WERI-Rb-1 (cell line): ENCODE data around the gene L2HGDH.
A peak's percentile ranks its signal among the peaks of the same experiment; 100 is the strongest.
"Not testable (repeated sequence)": the region's sequence is repeated elsewhere in the genome, so short reads cannot be mapped to it uniquely, and the experiment has no call there.

ENCODE experiments used
- DNase-seq: peaks from one replicate; pipeline ENCODE4 v3.0.0-alpha.2; 2020
- H3K27ac ChIP-seq: fragments of 250-450 bp; sonication (Bioruptor Pico); 2 replicates; pipeline ENCODE4 v1.5.1; 2020; ENCODE audit warnings: mild to moderate bottlenecking, moderate library complexity
- H3K27me3 ChIP-seq: fragments of 250-450 bp; sonication (Bioruptor Pico); 2 replicates; pipeline ENCODE4 v1.5.1; 2021; ENCODE audit warnings: mild to moderate bottlenecking, low read depth, moderate library complexity; ENCODE audit not compliant: insufficient read depth, severe bottlenecking
- H3K36me3 ChIP-seq: fragments of 250-450 bp; sonication (Bioruptor Pico); 2 replicates; pipeline ENCODE4 v1.5.1; 2020; ENCODE audit warnings: mild to moderate bottlenecking, moderate library complexity
- H3K4me3 ChIP-seq: 2 replicates; pipeline ENCODE4 v1.5.1; 2011; ENCODE audit warnings: low read depth, mild to moderate bottlenecking, control low read depth, low read length
- H3K9me3 ChIP-seq: fragments of 250-450 bp; sonication (Bioruptor Pico); 2 replicates; pipeline ENCODE4 v1.5.1; 2021; ENCODE audit warnings: mild to moderate bottlenecking, moderate library complexity; ENCODE audit not compliant: severe bottlenecking
- CTCF ChIP-seq: IDR thresholded peaks from 2 replicates; pipeline ENCODE4 v1.5.1; 2011; ENCODE audit warnings: low read depth, mild to moderate bottlenecking, control low read depth, inconsistent platforms, low read length

L2HGDH gene

GRCh38 chr14:50318031-50318626 is 6.1 kb upstream of the L2HGDH start:
- Histone ChIP-seq H3K9me3 (no peaks in the 10 kb centered on the region), H3K27me3 (no peaks in the 10 kb centered on the region), H3K4me3 (no peak overlapping the region), H3K27ac (no peak overlapping the region), H3K36me3 (no peaks in the 10 kb centered on the region)
- DNase-seq, result no peak
- peak; percentile 41 for TF ChIP-seq CTCF

- H3K36me3 ChIP-seq, H3K27me3 ChIP-seq, H3K4me3 ChIP-seq, H3K9me3 ChIP-seq, DNase-seq, H3K27ac ChIP-seq: not testable (repeated sequence)
These were observed 2.1 kb upstream of the L2HGDH start for GRCh38 chr14:50314098-50314497.

GRCh38 chr14:50312734-50313054 is 665 bp upstream of the L2HGDH start:
- H3K4me3 ChIP-seq, result peak overlapping the region; percentile 80
- H3K36me3 ChIP-seq, result peaks cover 7% of the 10 kb centered on the region; the same call in 1 of the 2 replicates
- no peak for DNase-seq
- H3K9me3 ChIP-seq, result no peaks in the 10 kb centered on the region
- no peak for TF ChIP-seq CTCF
- no peaks in the 10 kb centered on the region for H3K27me3 ChIP-seq
- peak overlapping the region; percentile 95 for H3K27ac ChIP-seq

DNA sequence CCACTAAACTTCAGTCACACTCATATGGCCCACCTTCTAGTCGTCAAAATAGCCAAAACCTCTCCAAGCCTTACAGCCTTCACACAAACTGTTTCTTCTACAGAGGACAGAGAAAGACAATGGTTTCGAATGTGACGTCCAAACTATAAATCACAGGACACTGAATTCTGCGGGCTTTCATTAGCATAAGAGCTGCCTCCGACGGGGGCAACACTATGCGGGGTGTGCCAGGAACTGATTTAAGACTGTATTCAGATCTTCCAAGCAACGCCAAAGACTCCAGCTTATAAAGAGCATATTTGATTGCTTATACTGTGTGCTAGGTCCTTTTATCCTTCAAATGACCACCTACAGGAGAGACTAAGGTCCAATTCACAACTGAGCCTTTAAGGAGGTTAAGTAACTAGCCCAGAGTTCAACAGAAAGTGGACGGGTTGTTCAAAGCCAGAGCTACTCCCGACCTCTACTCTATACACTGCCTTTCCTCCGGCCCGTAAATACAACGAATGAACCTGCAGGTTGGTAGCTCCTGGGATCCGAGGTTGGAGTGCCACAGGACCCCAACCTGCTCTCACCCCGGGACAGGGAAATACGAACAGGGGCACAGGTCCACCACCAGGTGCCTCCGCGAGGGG is 575 bp downstream of the L2HGDH start:
- DNase-seq, result no peak
- Histone ChIP-seq H3K9me3 (no peaks in the 10 kb centered on the region), H3K36me3 (peaks cover 7% of the 10 kb centered on the region; the same call in 1 of the 2 replicates), H3K27ac (peak overlapping the region; percentile 95), H3K4me3 (peak overlapping the region; percentile 80), H3K27me3 (no peaks in the 10 kb centered on the region)
- TF ChIP-seq CTCF, result peak; percentile 84; the same call in 1 of the 2 replicates

- DNase-seq, result no peak
- TF ChIP-seq CTCF, result no peak
- Histone ChIP-seq H3K4me3 (peak overlapping the region; percentile 80), H3K36me3 (peaks cover 7% of the 10 kb centered on the region; the same call in 1 of the 2 replicates), H3K27ac (no peak overlapping the region), H3K9me3 (no peaks in the 10 kb centered on the region), H3K27me3 (no peaks in the 10 kb centered on the region)
These were observed 1.6 kb downstream of the L2HGDH start for GRCh38 chr14:50310445-50310844.

DNA sequence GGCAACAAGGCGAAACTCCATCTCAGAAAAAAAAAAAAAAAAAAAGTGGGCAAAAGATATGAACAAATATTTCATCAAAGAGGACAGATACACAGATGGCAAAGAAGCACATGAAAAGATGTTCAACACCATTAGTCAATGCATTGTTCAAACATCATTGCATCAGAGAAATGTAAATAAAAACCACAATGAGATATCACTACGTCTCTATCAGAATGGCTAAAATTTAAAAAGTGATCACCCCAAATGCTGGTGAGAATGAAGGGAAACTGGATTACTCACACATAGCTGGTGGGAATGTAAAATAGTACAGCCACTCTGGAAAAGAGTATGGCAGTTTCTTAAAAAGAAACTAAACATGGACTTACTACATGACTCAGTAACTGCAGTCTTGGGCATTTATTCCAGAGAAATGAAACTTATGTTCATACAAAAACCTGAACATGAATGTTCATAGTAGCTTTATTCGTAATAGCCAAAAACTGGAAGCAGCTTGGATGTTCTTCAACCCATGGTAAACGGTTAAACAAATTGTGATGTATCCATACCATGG is 3.6 kb downstream of the L2HGDH start:
- no peaks in the 10 kb centered on the region for H3K27me3 ChIP-seq
- no peak overlapping the region for H3K27ac ChIP-seq
- TF ChIP-seq CTCF, result no peak
- H3K9me3 ChIP-seq, result no peaks in the 10 kb centered on the region
- DNase-seq, result no peak
- peaks cover 7% of the 10 kb centered on the region; the same call in 1 of the 2 replicates for H3K36me3 ChIP-seq
- H3K4me3 ChIP-seq, result no peak overlapping the region
